Smooth muscle cell (in vitro differentiated cells): ENCODE measurements around the gene S100A6. TPM values are rescaled to one million over a fixed set of nuclear protein-coding genes. Genes with fewer than 3 reads are reported as not detected.
A peak's percentile ranks its signal among the peaks of the same experiment; 100 is the strongest.

Experiments
- DNase-seq: peaks from one replicate; lab custom pipeline; 2025; ENCODE audit not compliant: unreplicated experiment; lab: John Stamatoyannopoulos, UW
- H2AFZ ChIP-seq: fragments of 200-600 bp; sonication (generic); 2 replicates; pipeline ENCODE4 v1.6.0; 2016; ENCODE audit warnings: antibody characterized with exemption, low read depth, mild to moderate bottlenecking
- H3F3A ChIP-seq: fragments of 200-600 bp; sonication (generic); 2 replicates; pipeline ENCODE4 v1.6.0; 2017; ENCODE audit warnings: antibody characterized with exemption, low read depth
- H3K27ac ChIP-seq: fragments of 200-600 bp; sonication (generic); 2 replicates; pipeline ENCODE4 v1.5.1; 2016; ENCODE audit warnings: low read depth, mild to moderate bottlenecking
- H3K27me3 ChIP-seq: fragments of 200-600 bp; sonication (generic); 2 replicates; pipeline ENCODE4 v1.6.1; 2016; ENCODE audit warnings: low read depth, mild to moderate bottlenecking
- H3K36me3 ChIP-seq: fragments of 200-600 bp; sonication (generic); 2 replicates; pipeline ENCODE4 v1.5.1; 2016; ENCODE audit warnings: low read depth
- H3K4me1 ChIP-seq: fragments of 200-600 bp; sonication (generic); 2 replicates; pipeline ENCODE4 v1.5.1; 2016; ENCODE audit warnings: low read depth
- H3K4me2 ChIP-seq: fragments of 200-600 bp; sonication (generic); 2 replicates; pipeline ENCODE4 v1.6.0; 2016; ENCODE audit warnings: mild to moderate bottlenecking
- H3K4me3 ChIP-seq: fragments of 200-600 bp; sonication (generic); 2 replicates; pipeline ENCODE4 v1.5.1; 2016; ENCODE audit warnings: mild to moderate bottlenecking
- H3K79me2 ChIP-seq: fragments of 200-600 bp; sonication (generic); 2 replicates; pipeline ENCODE4 v1.6.0; 2016; ENCODE audit warnings: low read depth, mild to moderate bottlenecking
- H3K9ac ChIP-seq: fragments of 200-600 bp; sonication (generic); 2 replicates; pipeline ENCODE4 v1.6.0; 2016; ENCODE audit warnings: low read depth
- H3K9me3 ChIP-seq: fragments of 200-600 bp; sonication (generic); replicated peaks from 2 replicates; pipeline ENCODE4 v1.5.1; 2016; ENCODE audit warnings: low read depth
- H4K20me1 ChIP-seq: fragments of 200-600 bp; sonication (generic); 2 replicates; pipeline ENCODE4 v1.6.0; 2016; ENCODE audit warnings: low read depth
- CTCF ChIP-seq: fragments of 200-600 bp; sonication (generic); IDR thresholded peaks from 2 replicates; pipeline ENCODE4 v1.5.1; 2017; ENCODE audit warnings: borderline replicate concordance, mild to moderate bottlenecking, antibody characterized with exemption; ENCODE audit not compliant: insufficient read depth, poor library complexity, severe bottlenecking
- WGBS: methylation state at CpG from one replicate; pipeline ENCODE4 v1.1.7; 2016; ENCODE audit warnings: low lambda C conversion rate; 5-methylcytosine and 5-hydroxymethylcytosine counted together
- polyA plus RNA-seq: library from polyadenylated mRNA; unstranded; fragments of >200 nt; fragmentation: Nextera tagmentation; extraction: Ambion mirVana; gene quantifications from 2 replicates; pipeline ENCODE4 v1.2.1, GENCODE V29; 2016
- total RNA-seq: library from RNA; depleted of rRNA; stranded (reverse); fragments of >200 nt; gene quantifications from 2 replicates; pipeline ENCODE4 v1.2.3, GENCODE V29; 2014

The S100A6 gene
- total and polyA plus RNA-seq, 2 experiments from 2014 or later = 499 to 1,358 TPM

- Histone ChIP-seq H3K27me3 (no peaks in the 10 kb centered on the region), H3K9me3 (no peaks in the 10 kb centered on the region), H3K9ac (peak overlapping the region; percentile 98), H3K79me2 (no peaks in the 10 kb centered on the region), H3K27ac (peak overlapping the region; percentile 100), H3K4me1 (peaks cover 34% of the 10 kb centered on the region), H3K4me2 (peak overlapping the region; percentile 75), H2AFZ (no peak overlapping the region), H3K36me3 (no peaks in the 10 kb centered on the region), H4K20me1 (no peaks in the 10 kb centered on the region), H3F3A (peaks cover 8% of the 10 kb centered on the region), H3K4me3 (no peak overlapping the region)
- WGBS = 26% methylated on average over 16 of the region's 16 CpGs
- peak; percentile 82 for DNase-seq
- no peak for TF ChIP-seq CTCF
Observed at GRCh38 chr1:153566414-153567371, 30.9 kb upstream of the S100A6 start.

GRCh38 chr1:153565529-153566374 lies 30.0 kb upstream of the S100A6 start, which contains the start of gene S100A2:
S100A2 (minus strand) TSS chr1:153565844; CDS start chr1:153563877, 1,967 bp downstream.
- Histone ChIP-seq H3K79me2 (no peaks in the 10 kb centered on the region), H3K4me1 (peaks cover 34% of the 10 kb centered on the region), H3K9me3 (no peaks in the 10 kb centered on the region), H3K9ac (peak within 1 kb of the TSS; percentile 98), H4K20me1 (no peaks in the 10 kb centered on the region), H3F3A (peaks cover 8% of the 10 kb centered on the region), H3K4me2 (peak within 1 kb of the TSS; percentile 75), H3K36me3 (no peaks in the 10 kb centered on the region), H2AFZ (no peak within 1 kb of the TSS), H3K27me3 (no peaks in the 10 kb centered on the region), H3K4me3 (no peak within 1 kb of the TSS), H3K27ac (peak within 1 kb of the TSS; percentile 100)
- no peak for DNase-seq
- WGBS = 14% methylated on average over 7 of the region's 8 CpGs
- TF ChIP-seq CTCF = no peak

GRCh38 chr1:153563991-153564390 lies 28.2 kb upstream of the S100A6 start:
- WGBS = 93% methylated on average over 7 of the region's 7 CpGs
- no peak for DNase-seq
- Histone ChIP-seq H3K4me2 (no peak overlapping the region), H3K9me3 (no peaks in the 10 kb centered on the region), H3K79me2 (no peaks in the 10 kb centered on the region), H3K27ac (peak overlapping the region; percentile 100), H3K9ac (no peak overlapping the region), H4K20me1 (no peaks in the 10 kb centered on the region), H3F3A (peaks cover 8% of the 10 kb centered on the region), H3K4me3 (no peak overlapping the region), H3K36me3 (no peaks in the 10 kb centered on the region), H2AFZ (no peak overlapping the region), H3K27me3 (no peaks in the 10 kb centered on the region), H3K4me1 (peaks cover 34% of the 10 kb centered on the region)
- TF ChIP-seq CTCF = no peak
